HK-2 (cell line): Measurements from ENCODE around the gene PDE9A.

Experiments
- DNase-seq: peaks from one replicate; pipeline ENCODE4 v3.0.0-alpha.2; 2018; ENCODE audit not compliant: unreplicated experiment

The PDE9A gene

GRCh38 chr21:42755766-42756579 is 102.6 kb downstream of the PDE9A start:
- DNase-seq, result no peak

GRCh38 chr21:42756580-42757250 is 103.3 kb downstream of the PDE9A start:
- no peak for DNase-seq

- no peak for DNase-seq
Observed at GRCh38 chr21:42757422-42757821, 104.0 kb downstream of the PDE9A start.

- DNase-seq, result no peak
Observed at GRCh38 chr21:42757826-42758655, 104.6 kb downstream of the PDE9A start.

GRCh38 chr21:42758721-42759593 is 105.5 kb downstream of the PDE9A start:
- no peak for DNase-seq

- DNase-seq, result no peak
Observed at GRCh38 chr21:42759594-42759927, 106.1 kb downstream of the PDE9A start.

GRCh38 chr21:42760361-42760950 is 107.0 kb downstream of the PDE9A start:
- no peak for DNase-seq

- DNase-seq, result no peak
Observed at GRCh38 chr21:42760951-42761751, 107.7 kb downstream of the PDE9A start.

GRCh38 chr21:42761776-42762335 is 108.4 kb downstream of the PDE9A start:
- no peak for DNase-seq

- no peak for DNase-seq
Observed at GRCh38 chr21:42763581-42764442, 110.4 kb downstream of the PDE9A start.

GRCh38 chr21:42764443-42764760 is 111.0 kb downstream of the PDE9A start:
- DNase-seq, result no peak

GRCh38 chr21:42764883-42765282 is 111.5 kb downstream of the PDE9A start:
- DNase-seq, result no peak

- DNase-seq, result no peak
Observed at GRCh38 chr21:42765656-42766055, 112.2 kb downstream of the PDE9A start.

- DNase-seq, result no peak
Observed at GRCh38 chr21:42766739-42767560, 113.5 kb downstream of the PDE9A start.

GRCh38 chr21:42767561-42767835 is 114.1 kb downstream of the PDE9A start:
- no peak for DNase-seq

GRCh38 chr21:42768324-42769121 is 115.1 kb downstream of the PDE9A start:
- no peak for DNase-seq

- DNase-seq, result no peak
Observed at GRCh38 chr21:42769183-42769819, 115.9 kb downstream of the PDE9A start.
